Measurements from ENCODE around the gene POR.

Gene POR

DNA sequence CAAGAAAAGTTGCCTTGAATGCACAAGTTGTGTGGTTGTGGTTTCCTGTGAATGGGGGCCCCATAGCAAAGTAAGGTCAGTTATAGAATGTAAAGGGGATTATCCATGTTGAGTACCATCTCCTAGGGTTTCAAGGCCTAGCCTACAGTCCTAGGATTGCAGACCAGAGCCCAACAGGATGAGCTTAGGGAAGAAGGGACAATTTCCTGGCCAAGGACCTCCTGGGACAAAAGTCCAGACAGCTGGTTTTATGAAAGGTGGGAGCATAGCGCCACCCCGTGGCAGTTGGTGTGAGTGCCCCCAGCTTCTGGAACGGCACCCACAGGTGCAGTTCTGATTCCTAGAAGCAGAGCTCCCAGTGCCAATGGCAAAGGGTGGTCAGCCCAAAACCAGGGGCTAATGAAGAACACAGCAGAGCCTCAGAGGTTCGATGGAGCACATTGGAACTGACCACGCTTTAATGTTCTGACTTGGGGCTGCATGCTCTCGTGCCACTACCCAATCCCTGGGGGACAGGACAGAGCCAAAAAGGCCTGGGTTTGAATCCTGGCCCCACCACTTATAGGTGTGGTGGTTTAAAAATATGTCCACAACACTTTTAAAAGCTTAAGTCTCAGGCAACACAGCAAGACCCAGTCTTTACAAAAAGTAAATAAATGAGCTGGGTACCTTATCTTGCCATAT is 105.2 kb downstream of the POR start:
- no peaks in the 10 kb centered on the region for H3K27me3 ChIP-seq (ENCODE audit: insufficient read depth, low read length, poor library complexity, severe bottlenecking)
- H3K79me2 ChIP-seq (ENCODE audit: insufficient read depth, low read length), result no peaks in the 10 kb centered on the region
- peak overlapping the region; percentile 74 for H2AFZ ChIP-seq (ENCODE audit: low read length)
- no peaks in the 10 kb centered on the region for H3K9me2 ChIP-seq (replicated peaks; ENCODE audit: low read depth, low read length)
- TF ChIP-seq EZH2phosphoT487 (IDR thresholded peaks at IDR 0.05; ENCODE audit: borderline replicate concordance), result no peak
- TF ChIP-seq, protein P1, sequence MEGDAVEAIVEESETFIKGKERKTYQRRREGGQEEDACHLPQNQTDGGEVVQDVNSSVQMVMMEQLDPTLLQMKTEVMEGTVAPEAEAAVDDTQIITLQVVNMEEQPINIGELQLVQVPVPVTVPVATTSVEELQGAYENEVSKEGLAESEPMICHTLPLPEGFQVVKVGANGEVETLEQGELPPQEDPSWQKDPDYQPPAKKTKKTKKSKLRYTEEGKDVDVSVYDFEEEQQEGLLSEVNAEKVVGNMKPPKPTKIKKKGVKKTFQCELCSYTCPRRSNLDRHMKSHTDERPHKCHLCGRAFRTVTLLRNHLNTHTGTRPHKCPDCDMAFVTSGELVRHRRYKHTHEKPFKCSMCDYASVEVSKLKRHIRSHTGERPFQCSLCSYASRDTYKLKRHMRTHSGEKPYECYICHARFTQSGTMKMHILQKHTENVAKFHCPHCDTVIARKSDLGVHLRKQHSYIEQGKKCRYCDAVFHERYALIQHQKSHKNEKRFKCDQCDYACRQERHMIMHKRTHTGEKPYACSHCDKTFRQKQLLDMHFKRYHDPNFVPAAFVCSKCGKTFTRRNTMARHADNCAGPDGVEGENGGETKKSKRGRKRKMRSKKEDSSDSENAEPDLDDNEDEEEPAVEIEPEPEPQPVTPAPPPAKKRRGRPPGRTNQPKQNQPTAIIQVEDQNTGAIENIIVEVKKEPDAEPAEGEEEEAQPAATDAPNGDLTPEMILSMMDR (conservative IDR thresholded peaks at IDR 0.05; ENCODE audit: low read length), result peak; percentile 100
- H3K36me3 ChIP-seq (ENCODE audit: insufficient read depth, low read length), result no peaks in the 10 kb centered on the region; the same call in 1 of the 2 replicates
- peak overlapping the region; percentile 44 for H3K4me3 ChIP-seq (ENCODE audit: low read length, poor library complexity, severe bottlenecking)
- peak overlapping the region; percentile 76 for H3K4me2 ChIP-seq (ENCODE audit: low read depth, low read length, poor library complexity, severe bottlenecking)
- H4K20me1 ChIP-seq (ENCODE audit: insufficient read depth, low read length, poor library complexity, severe bottlenecking), result no peaks in the 10 kb centered on the region
- H3K9ac ChIP-seq (ENCODE audit: low read depth, low read length, poor library complexity, severe bottlenecking), result peak overlapping the region; percentile 47
- H3F3A ChIP-seq (ENCODE audit: low read depth), result no peaks in the 10 kb centered on the region
- H3K4me1 ChIP-seq (ENCODE audit: insufficient read depth, low read length, poor library complexity, severe bottlenecking), result peaks cover 12% of the 10 kb centered on the region
- no peaks in the 10 kb centered on the region for H3K9me3 ChIP-seq (ENCODE audit: insufficient read depth, low read depth, low read length)

DNA sequence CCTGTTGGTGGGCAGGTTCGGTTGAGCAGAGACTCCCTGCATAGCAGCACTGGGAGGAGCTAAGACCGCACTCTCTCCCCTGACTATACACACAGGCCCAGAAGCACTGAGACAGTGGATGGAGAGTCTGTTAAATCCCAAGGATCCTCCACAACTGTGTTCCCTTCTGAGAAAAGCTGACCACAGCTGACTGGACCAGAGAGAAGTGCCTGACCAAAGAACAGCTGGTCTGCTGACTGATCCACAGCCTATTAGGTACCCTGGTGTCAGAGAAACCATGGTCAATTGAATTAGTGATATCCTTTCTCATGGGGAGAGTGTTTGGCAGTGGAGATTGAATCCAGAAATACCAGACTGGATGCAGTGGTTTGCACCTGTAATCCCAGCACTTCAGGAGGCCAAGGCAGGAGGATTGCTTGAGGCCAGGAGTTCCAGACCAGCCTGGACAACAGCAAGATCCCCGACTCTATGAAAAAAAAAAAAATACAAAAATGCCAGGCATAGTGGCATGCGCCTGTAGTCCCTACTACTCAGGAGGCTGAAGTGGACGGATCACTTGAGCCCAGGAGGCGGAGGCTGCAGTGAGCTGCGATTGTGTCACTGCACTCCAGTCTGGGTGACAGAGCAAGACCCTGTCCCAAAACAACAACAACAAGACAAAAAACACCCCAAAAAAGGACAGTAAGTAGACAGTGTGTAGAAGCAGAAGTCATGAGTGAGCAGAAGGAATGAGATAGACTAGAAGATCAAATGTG is 107.2 kb downstream of the POR start:
- H3K9me2 ChIP-seq (replicated peaks; ENCODE audit: low read depth, low read length), result no peaks in the 10 kb centered on the region
- no peaks in the 10 kb centered on the region for H3K79me2 ChIP-seq (ENCODE audit: insufficient read depth, low read length)
- no peaks in the 10 kb centered on the region for H3K27me3 ChIP-seq (ENCODE audit: insufficient read depth, low read length, poor library complexity, severe bottlenecking)
- no peak overlapping the region for H3K4me2 ChIP-seq (ENCODE audit: low read depth, low read length, poor library complexity, severe bottlenecking)
- no peaks in the 10 kb centered on the region; the same call in 1 of the 2 replicates for H3K36me3 ChIP-seq (ENCODE audit: insufficient read depth, low read length)
- H3K4me3 ChIP-seq (ENCODE audit: low read length, poor library complexity, severe bottlenecking), result no peak overlapping the region
- H3K9me3 ChIP-seq (ENCODE audit: insufficient read depth, low read depth, low read length), result no peaks in the 10 kb centered on the region
- peaks cover 12% of the 10 kb centered on the region for H3K4me1 ChIP-seq (ENCODE audit: insufficient read depth, low read length, poor library complexity, severe bottlenecking)
- TF ChIP-seq, protein P1 (conservative IDR thresholded peaks at IDR 0.05; ENCODE audit: low read length), result no peak
- TF ChIP-seq EZH2phosphoT487 (IDR thresholded peaks at IDR 0.05; ENCODE audit: borderline replicate concordance), result no peak
- peak overlapping the region; percentile 14 for H3K9ac ChIP-seq (ENCODE audit: low read depth, low read length, poor library complexity, severe bottlenecking)
- H3F3A ChIP-seq (ENCODE audit: low read depth), result no peaks in the 10 kb centered on the region
- no peaks in the 10 kb centered on the region for H4K20me1 ChIP-seq (ENCODE audit: insufficient read depth, low read length, poor library complexity, severe bottlenecking)
- no peak overlapping the region for H2AFZ ChIP-seq (ENCODE audit: low read length)

DNA sequence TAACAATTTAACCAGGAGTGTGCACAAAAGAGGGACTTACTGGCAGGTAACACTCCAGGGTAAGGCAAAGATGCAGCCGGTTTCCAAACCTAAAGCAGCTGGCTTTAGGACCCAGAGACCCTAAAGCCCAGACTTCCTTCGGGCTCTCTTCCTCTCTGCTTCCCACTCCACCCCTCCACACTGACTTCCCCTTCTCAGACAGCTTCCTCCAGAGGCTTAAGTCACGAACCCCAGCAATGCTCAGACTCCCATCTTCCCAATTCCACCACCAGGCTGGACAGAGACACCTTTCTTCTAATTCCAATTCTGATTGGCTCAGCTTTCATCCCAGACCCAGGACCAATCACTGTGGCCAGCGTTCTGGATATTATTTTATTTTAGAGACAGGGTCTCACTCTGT is 108.0 kb downstream of the POR start:
- no peaks in the 10 kb centered on the region; the same call in 1 of the 2 replicates for H3K36me3 ChIP-seq (ENCODE audit: insufficient read depth, low read length)
- H3K9ac ChIP-seq (ENCODE audit: low read depth, low read length, poor library complexity, severe bottlenecking), result peak overlapping the region; percentile 14
- peak overlapping the region; percentile 9 for H3K4me2 ChIP-seq (ENCODE audit: low read depth, low read length, poor library complexity, severe bottlenecking)

More for the DNA sequence above, 108.0 kb downstream of the POR start:
- Histone ChIP-seq H4K20me1 (ENCODE audit: insufficient read depth, low read length, poor library complexity, severe bottlenecking) (no peaks in the 10 kb centered on the region), H2AFZ (ENCODE audit: low read length) (0 out of 2 replicates have a peak overlapping the region, but pooled peaks have one; percentile 21), H3K9me3 (ENCODE audit: insufficient read depth, low read depth, low read length) (no peaks in the 10 kb centered on the region), H3K4me1 (ENCODE audit: insufficient read depth, low read length, poor library complexity, severe bottlenecking) (peaks cover 12% of the 10 kb centered on the region), H3K27me3 (ENCODE audit: insufficient read depth, low read length, poor library complexity, severe bottlenecking) (no peaks in the 10 kb centered on the region), H3F3A (ENCODE audit: low read depth) (no peaks in the 10 kb centered on the region), H3K4me3 (ENCODE audit: low read length, poor library complexity, severe bottlenecking) (no peak overlapping the region), H3K9me2 (replicated peaks; ENCODE audit: low read depth, low read length) (no peaks in the 10 kb centered on the region), H3K79me2 (ENCODE audit: insufficient read depth, low read length) (no peaks in the 10 kb centered on the region)
- no peak for TF ChIP-seq EZH2phosphoT487 (IDR thresholded peaks at IDR 0.05; ENCODE audit: borderline replicate concordance)
- TF ChIP-seq, protein P1 (conservative IDR thresholded peaks at IDR 0.05; ENCODE audit: low read length), result no peak

Measured in Loucy (cell line).